Activated naive CD8-positive, alpha-beta T cell (primary cell): ENCODE data around the gene ADARB2.
"Not testable (repeated sequence)": the region's sequence is repeated elsewhere in the genome, so short reads cannot be mapped to it uniquely, and the experiment has no call there.

Experiments
- H3K27ac Mint-ChIP-seq: one replicate; pipeline ENCODE4 v1.8.0; 2021; ENCODE audit warnings: mixed read lengths
- H3K27me3 Mint-ChIP-seq: one replicate; pipeline ENCODE4 v1.8.0; 2021; ENCODE audit warnings: mixed read lengths
- H3K36me3 Mint-ChIP-seq: one replicate; pipeline ENCODE4 v1.8.0; 2021; ENCODE audit warnings: mixed read lengths
- H3K4me1 Mint-ChIP-seq: one replicate; pipeline ENCODE4 v1.8.0; 2021; ENCODE audit warnings: low read depth, mixed read lengths
- H3K4me3 Mint-ChIP-seq: one replicate; pipeline ENCODE4 v1.8.0; 2021; ENCODE audit warnings: mild to moderate bottlenecking, mixed read lengths
- H3K9me3 Mint-ChIP-seq: one replicate; pipeline ENCODE4 v1.8.0; 2021; ENCODE audit warnings: low read depth, mixed read lengths

ADARB2 gene

GRCh38 chr10:1168763-1169162, 568.6 kb downstream of the ADARB2 start:
- peaks cover 2% of the 10 kb centered on the region for H3K27me3 Mint-ChIP-seq
- no peaks in the 10 kb centered on the region for H3K4me1 Mint-ChIP-seq
- no peak overlapping the region for H3K4me3 Mint-ChIP-seq
- H3K9me3 Mint-ChIP-seq, result no peaks in the 10 kb centered on the region
- H3K27ac Mint-ChIP-seq, result no peak overlapping the region
- no peaks in the 10 kb centered on the region for H3K36me3 Mint-ChIP-seq

GRCh38 chr10:1166828-1167275, 570.5 kb downstream of the ADARB2 start:
- Mint-ChIP-seq H3K27me3 (peaks cover 2% of the 10 kb centered on the region), H3K27ac (no peak overlapping the region), H3K36me3 (no peaks in the 10 kb centered on the region), H3K4me1 (no peaks in the 10 kb centered on the region), H3K9me3 (no peaks in the 10 kb centered on the region), H3K4me3 (no peak overlapping the region)

- Mint-ChIP-seq H3K4me1 (no peaks in the 10 kb centered on the region), H3K36me3 (no peaks in the 10 kb centered on the region), H3K9me3 (no peaks in the 10 kb centered on the region), H3K27ac (no peak overlapping the region), H3K27me3 (peaks cover 2% of the 10 kb centered on the region), H3K4me3 (no peak overlapping the region)
Observed at GRCh38 chr10:1166101-1166827, 571.1 kb downstream of the ADARB2 start.

GRCh38 chr10:1163831-1164230, 573.5 kb downstream of the ADARB2 start:
- no peaks in the 10 kb centered on the region for H3K36me3 Mint-ChIP-seq
- no peaks in the 10 kb centered on the region for H3K4me1 Mint-ChIP-seq
- H3K9me3 Mint-ChIP-seq, result no peaks in the 10 kb centered on the region
- H3K4me3 Mint-ChIP-seq, result no peak overlapping the region
- H3K27me3 Mint-ChIP-seq, result no peaks in the 10 kb centered on the region
- no peak overlapping the region for H3K27ac Mint-ChIP-seq

DNA sequence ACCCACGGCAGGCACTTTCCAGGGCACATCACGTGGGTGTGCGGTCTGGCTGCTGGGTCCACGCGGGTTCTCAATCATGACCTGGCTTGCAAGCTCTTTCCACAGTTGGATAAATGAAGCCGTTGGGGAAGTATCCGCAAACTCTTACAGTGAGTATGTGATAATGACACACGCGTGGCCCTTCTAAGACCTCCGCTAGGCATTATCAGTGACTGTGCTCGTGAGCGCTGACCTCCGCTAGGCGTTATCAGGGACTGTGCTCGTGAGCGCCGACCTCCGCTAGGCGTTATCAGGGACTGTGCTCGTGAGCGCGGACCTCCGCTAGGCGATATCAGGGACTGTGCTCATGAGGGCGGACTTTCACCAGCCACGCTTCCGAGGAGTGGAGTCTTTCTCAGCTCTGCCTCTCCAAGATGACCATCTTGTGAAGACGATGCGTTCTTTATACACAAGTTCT, 574.1 kb downstream of the ADARB2 start:
- Mint-ChIP-seq H3K27ac (no peak overlapping the region), H3K4me3 (no peak overlapping the region)

GRCh38 chr10:1162481-1163203, 574.7 kb downstream of the ADARB2 start:
- Mint-ChIP-seq H3K27ac (no peak overlapping the region), H3K9me3 (no peaks in the 10 kb centered on the region), H3K36me3 (no peaks in the 10 kb centered on the region), H3K27me3 (no peaks in the 10 kb centered on the region), H3K4me1 (no peaks in the 10 kb centered on the region), H3K4me3 (no peak overlapping the region)

More for the DNA sequence above, 574.1 kb downstream of the ADARB2 start:
- no peaks in the 10 kb centered on the region for H3K36me3 Mint-ChIP-seq
- H3K9me3 Mint-ChIP-seq, result no peaks in the 10 kb centered on the region
- H3K4me1 Mint-ChIP-seq, result no peaks in the 10 kb centered on the region
- H3K27me3 Mint-ChIP-seq, result no peaks in the 10 kb centered on the region

DNA sequence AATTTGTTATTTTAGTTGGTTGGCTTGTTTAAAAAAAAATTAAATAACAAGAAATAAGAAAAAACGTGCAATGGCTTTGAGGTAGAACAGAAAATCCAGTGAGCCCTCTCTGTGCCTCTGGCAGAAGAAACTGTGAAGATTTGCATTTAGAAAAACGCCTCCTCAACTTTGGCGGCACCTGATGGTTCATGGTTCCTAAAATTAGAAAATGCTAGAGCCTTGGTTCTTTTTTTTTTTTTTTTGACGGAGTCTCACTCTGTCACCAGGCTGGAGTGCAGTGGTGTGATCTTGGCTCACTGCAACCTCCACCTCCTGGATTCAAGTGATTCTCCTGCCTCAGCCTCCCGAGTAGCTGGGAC, 576.0 kb downstream of the ADARB2 start:
- not testable (repeated sequence) for H3K36me3 Mint-ChIP-seq, H3K27ac Mint-ChIP-seq, H3K27me3 Mint-ChIP-seq, H3K9me3 Mint-ChIP-seq, H3K4me3 Mint-ChIP-seq, H3K4me1 Mint-ChIP-seq

DNA sequence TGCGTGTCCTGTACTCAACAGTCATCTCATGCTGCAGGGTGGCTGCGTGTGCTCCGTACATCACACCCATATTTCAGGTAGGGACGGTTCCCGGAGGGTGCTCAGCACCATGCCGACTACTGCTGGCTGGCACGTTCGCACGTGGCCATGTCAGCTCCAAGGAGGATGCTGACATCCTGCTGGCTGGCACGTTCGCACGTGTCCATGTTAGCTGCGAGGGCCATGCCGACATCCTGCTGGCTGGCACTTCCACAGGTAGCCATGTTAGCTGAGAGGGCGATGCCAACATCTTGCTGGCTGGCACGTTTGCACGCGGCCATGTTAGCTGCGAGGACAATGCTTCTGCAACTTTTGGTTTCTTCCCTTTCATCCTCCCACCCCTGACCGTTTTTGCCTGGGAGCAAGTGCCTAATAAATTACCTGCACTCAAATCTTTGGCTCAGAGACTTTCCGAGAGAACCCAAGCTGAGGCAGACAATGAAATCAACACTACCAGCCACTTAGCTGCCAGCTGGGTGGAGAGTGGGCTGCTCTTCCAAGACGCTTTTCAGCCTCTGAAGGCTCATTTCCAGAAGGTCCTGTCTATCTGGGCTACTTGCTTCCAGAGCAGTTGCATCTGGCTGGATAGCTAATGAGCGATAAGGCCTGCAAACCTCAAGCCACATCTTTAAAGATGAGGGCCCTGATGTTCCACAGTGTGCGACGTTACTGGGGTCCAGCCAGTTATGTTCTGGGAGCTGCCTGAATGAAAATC, 576.6 kb downstream of the ADARB2 start:
- no peaks in the 10 kb centered on the region for H3K9me3 Mint-ChIP-seq
- H3K4me3 Mint-ChIP-seq, result no peak overlapping the region
- no peaks in the 10 kb centered on the region for H3K36me3 Mint-ChIP-seq
- no peak overlapping the region for H3K27ac Mint-ChIP-seq
- no peaks in the 10 kb centered on the region for H3K27me3 Mint-ChIP-seq
- H3K4me1 Mint-ChIP-seq, result no peaks in the 10 kb centered on the region

DNA sequence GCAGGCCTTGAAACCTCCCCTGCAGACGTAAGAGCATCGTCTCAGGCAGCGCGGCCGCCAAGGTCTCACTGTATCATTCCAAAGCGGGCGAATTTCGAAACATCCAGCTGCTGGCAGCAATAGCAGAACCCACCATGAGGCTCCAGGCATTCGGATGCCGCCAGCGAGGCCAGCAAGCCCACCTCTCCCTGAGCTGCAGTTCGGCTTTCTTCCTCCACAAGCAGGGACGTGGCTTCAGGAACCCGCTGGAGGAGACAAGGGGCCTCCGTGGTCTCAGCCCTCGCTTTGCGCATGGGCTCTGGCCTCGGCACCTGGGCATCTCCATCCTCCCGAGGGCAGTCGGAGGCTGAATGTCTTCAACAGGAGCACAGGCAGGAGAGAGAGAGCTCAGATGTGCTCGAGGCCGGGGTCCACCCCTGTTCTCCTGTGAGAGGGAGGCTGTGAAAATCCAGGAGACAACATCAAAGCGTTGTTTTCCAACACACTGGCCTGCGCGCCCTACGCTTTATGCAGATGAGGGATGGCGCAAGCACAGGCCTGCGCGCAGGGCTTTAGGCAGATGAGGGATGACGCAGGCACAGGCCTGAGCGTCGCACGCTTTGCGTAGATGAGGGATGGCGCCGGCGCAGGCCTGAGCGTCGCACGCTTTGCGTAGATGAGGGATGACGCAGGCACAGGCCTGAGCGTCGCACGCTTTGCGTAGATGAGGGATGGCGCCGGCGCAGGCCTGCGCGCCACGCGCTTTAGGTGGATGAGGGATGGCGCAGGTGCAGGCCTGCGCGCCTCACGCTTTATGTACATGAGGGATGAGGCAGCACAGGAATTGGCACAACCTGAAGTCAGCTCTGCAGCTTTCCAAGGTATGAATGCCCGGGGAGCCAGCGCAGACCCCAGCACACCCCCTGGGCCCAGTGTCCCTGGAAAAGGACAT, 577.9 kb downstream of the ADARB2 start:
- Mint-ChIP-seq H3K36me3 (no peaks in the 10 kb centered on the region), H3K9me3 (no peaks in the 10 kb centered on the region), H3K4me3 (no peak overlapping the region), H3K27me3 (no peaks in the 10 kb centered on the region), H3K27ac (no peak overlapping the region), H3K4me1 (no peaks in the 10 kb centered on the region)

DNA sequence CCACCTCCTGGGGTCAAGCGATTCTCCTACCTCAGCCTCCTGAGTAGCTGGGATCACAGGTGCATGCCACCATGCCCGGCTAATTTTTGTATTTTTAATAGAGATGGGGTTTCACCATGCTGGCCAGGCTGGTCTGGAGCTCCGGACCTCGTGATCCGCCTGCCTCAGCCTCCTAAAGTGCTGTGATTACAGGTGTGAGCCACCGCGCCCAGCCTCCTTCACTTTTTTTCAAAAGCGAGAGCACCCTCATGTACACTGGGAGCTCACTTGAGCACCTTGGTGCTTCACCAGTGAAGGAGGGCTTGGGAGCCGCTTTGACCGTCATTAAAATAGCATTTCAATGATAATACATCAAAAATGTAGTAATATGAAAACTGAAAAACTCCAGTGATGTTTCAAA, 578.8 kb downstream of the ADARB2 start:
- not testable (repeated sequence) for H3K9me3 Mint-ChIP-seq, H3K27me3 Mint-ChIP-seq, H3K36me3 Mint-ChIP-seq

DNA sequence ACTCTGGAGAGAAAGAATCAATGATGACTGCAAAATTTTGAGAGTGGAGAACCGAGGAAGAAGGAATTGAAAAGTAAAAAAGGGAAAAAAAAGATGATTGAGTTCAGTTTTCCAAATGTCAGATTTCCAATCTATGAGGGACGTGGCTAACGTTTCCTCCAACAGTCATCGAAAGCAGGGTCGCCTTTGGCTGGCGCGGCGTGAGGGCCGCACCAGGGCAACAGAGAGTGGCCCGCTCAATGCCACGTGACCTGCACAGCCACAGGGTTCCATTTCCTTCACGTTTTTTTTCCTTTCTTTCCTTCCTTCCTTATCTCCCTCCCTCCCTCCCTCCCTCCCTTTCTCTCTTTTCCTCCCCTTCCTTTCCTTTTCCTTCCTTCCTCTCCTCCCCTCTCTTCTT, 579.3 kb downstream of the ADARB2 start:
- no peak overlapping the region for H3K27ac Mint-ChIP-seq
- H3K27me3 Mint-ChIP-seq, result no peaks in the 10 kb centered on the region
- no peaks in the 10 kb centered on the region for H3K9me3 Mint-ChIP-seq
- H3K4me3 Mint-ChIP-seq, result no peak overlapping the region
- H3K36me3 Mint-ChIP-seq, result no peaks in the 10 kb centered on the region
- no peaks in the 10 kb centered on the region for H3K4me1 Mint-ChIP-seq

More for the DNA sequence above, 578.8 kb downstream of the ADARB2 start:
- not testable (repeated sequence) for H3K4me1 Mint-ChIP-seq, H3K27ac Mint-ChIP-seq, H3K4me3 Mint-ChIP-seq

GRCh38 chr10:1157615-1157933, 579.8 kb downstream of the ADARB2 start:
- Mint-ChIP-seq H3K4me1 (no peaks in the 10 kb centered on the region), H3K9me3 (no peaks in the 10 kb centered on the region), H3K27ac (no peak overlapping the region), H3K4me3 (no peak overlapping the region), H3K27me3 (no peaks in the 10 kb centered on the region), H3K36me3 (no peaks in the 10 kb centered on the region)

DNA sequence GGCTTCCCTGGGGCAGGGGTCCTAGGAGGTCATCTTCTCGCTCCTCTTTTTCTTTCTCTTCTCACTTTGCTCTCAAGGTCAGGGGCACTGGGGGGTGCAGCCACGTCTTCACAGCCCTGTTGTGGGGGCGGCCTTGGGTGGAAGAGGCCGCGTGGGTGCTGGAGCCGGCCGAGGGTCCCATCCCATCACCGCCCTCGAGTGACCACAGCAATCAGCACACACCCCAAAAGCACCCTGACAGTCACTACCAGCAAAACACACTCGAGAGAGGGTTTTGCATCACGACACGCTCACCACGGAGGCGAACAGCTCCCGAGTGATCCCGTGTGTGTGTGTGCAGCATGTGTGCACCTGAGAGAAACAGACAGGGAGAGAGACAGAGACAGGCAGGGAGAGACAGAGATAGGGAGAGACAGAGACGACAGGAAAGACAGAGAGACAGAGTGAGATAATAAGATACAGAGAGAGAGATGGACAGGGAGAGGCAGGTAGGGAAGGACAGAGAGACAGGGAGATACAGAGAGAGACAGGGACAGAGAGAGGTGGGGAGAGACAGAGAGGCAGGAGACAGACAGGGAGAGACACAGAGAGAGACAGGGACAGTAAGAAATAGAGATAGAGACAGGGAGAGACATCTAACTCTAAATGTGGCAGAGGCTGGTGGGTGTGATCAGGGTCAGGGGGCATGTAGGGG, 580.3 kb downstream of the ADARB2 start:
- Mint-ChIP-seq H3K27ac (no peak overlapping the region), H3K4me3 (no peak overlapping the region), H3K27me3 (no peaks in the 10 kb centered on the region), H3K36me3 (no peaks in the 10 kb centered on the region), H3K9me3 (no peaks in the 10 kb centered on the region), H3K4me1 (no peaks in the 10 kb centered on the region)

DNA sequence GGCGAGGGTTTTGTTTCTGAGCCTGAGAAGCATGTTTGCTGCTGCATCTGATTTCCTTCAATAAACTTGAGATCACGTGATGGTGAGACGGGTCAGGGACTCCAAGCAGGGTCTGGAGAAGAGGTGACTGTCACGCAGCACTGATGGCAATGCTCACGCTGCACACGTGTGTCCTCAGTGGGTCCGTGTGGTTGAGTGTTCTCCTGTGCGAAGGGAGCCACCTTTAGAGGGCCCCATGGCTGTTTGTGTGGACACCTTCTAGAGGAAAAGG, 580.8 kb downstream of the ADARB2 start:
- Mint-ChIP-seq H3K36me3 (no peaks in the 10 kb centered on the region), H3K27ac (no peak overlapping the region), H3K27me3 (no peaks in the 10 kb centered on the region), H3K9me3 (no peaks in the 10 kb centered on the region), H3K4me3 (no peak overlapping the region), H3K4me1 (no peaks in the 10 kb centered on the region)
